HepG2 (cell line): ENCODE results near the gene SLC39A1. TPM values are rescaled to one million over a fixed set of nuclear protein-coding genes. Genes with fewer than 3 reads are reported as not detected.
A peak's percentile ranks its signal among the peaks of the same experiment; 100 is the strongest.

Source experiments
- ARNTL ChIP-seq: sonication (generic); formaldehyde crosslinking; IDR thresholded peaks from 2 replicates; pipeline ENCODE4 v1.4.0; 2020; ENCODE audit warnings: mild to moderate bottlenecking, missing genetic modification reagents
- ATF1 ChIP-seq: IDR thresholded peaks from 2 replicates; pipeline ENCODE4 v1.6.1; 2016; ENCODE audit warnings: mild to moderate bottlenecking, control low read depth
- FLYWCH1 ChIP-seq: sonication (generic); formaldehyde crosslinking; IDR thresholded peaks from 2 replicates; pipeline ENCODE4 v1.8.1; 2023; ENCODE audit warnings: mild to moderate bottlenecking, missing genetic modification reagents
- HCFC1 ChIP-seq: fragments of 150-350 bp; IDR thresholded peaks from 2 replicates; pipeline ENCODE4 v1.6.1; 2014; ENCODE audit warnings: low read depth, low read length
- POGZ ChIP-seq: sonication (generic); formaldehyde crosslinking; IDR thresholded peaks from 2 replicates; pipeline ENCODE4 v1.4.0; 2020; ENCODE audit warnings: mild to moderate bottlenecking, missing genetic modification reagents
- TBL1XR1 ChIP-seq: fragments of 150-350 bp; IDR thresholded peaks from 2 replicates; pipeline ENCODE4 v1.6.1; 2014; ENCODE audit warnings: borderline replicate concordance, low read length; ENCODE audit not compliant: partially characterized antibody
- TRAFD1 ChIP-seq: sonication (generic); formaldehyde crosslinking; IDR thresholded peaks from 2 replicates; pipeline ENCODE4 v1.5.1; 2020; ENCODE audit warnings: missing genetic modification reagents, mild to moderate bottlenecking, borderline replicate concordance
- ZNF251 ChIP-seq: sonication (generic); formaldehyde crosslinking; IDR thresholded peaks from 2 replicates; pipeline ENCODE4 v1.9.0; 2021; ENCODE audit warnings: mild to moderate bottlenecking, missing genetic modification reagents
- ZNF333 ChIP-seq: sonication (generic); formaldehyde crosslinking; IDR thresholded peaks from 2 replicates; pipeline ENCODE4 v1.4.0; 2020; ENCODE audit warnings: mild to moderate bottlenecking, missing genetic modification reagents, borderline replicate concordance
- ZNF546 ChIP-seq: sonication (generic); formaldehyde crosslinking; conservative IDR thresholded peaks from 2 replicates; pipeline ENCODE4 v1.8.1; 2023; ENCODE audit warnings: mild to moderate bottlenecking, missing genetic modification reagents
- polyA plus RNA-seq, 8 experiments: library from polyadenylated mRNA; depleted of rRNA in 3 of 8; stranded (reverse) in 7 of 8; unstranded in 1 of 8; fragments of >200 nt; fragmentation: Illumina TruSeq in 4 of 8; extraction: Trizol in 4 of 8; gene quantifications; 2 replicates each; pipeline versions ENCODE4 v1.2.1 to v1.2.3, GENCODE V29; 2011 to 2016; ENCODE audit warnings: low read depth in 4 of 8, missing spikeins in 1 of 8, mixed read lengths in 1 of 8; ENCODE audit not compliant: insufficient read depth in 1 of 8
- total RNA-seq, 5 experiments: library from RNA; depleted of rRNA; stranded (reverse); fragments of >200 nt; fragmentation: Illumina TruSeq; extraction: Trizol; gene quantifications; 2 replicates each; pipeline ENCODE4 v1.2.3, GENCODE V29; 2016; ENCODE audit warnings: low read depth in 1 of 5
- TF ChIP-seq, protein P1 (sequence below): sonication (generic); formaldehyde crosslinking; IDR thresholded peaks from 2 replicates; pipeline ENCODE4 v1.4.0; 2020; ENCODE audit warnings: missing genetic modification reagents, mild to moderate bottlenecking, borderline replicate concordance
- TF ChIP-seq, protein P2 (sequence below): sonication (generic); formaldehyde crosslinking; conservative IDR thresholded peaks from 2 replicates; pipeline ENCODE4 v1.4.0; 2020; ENCODE audit warnings: mild to moderate bottlenecking, missing genetic modification reagents, moderate library complexity
- TF ChIP-seq, protein P3 (sequence below): sonication (generic); formaldehyde crosslinking; IDR thresholded peaks from 2 replicates; pipeline ENCODE4 v1.4.0; 2020; ENCODE audit warnings: mild to moderate bottlenecking, low read depth, missing genetic modification reagents
- TF ChIP-seq, protein P4 (sequence below): IDR thresholded peaks from 2 replicates; pipeline ENCODE4 v1.6.1; 2016; ENCODE audit warnings: mild to moderate bottlenecking, missing biosample characterization, missing genetic modification reagents
- TF ChIP-seq, protein P5 (sequence below): sonication (generic); formaldehyde crosslinking; conservative IDR thresholded peaks from 2 replicates; pipeline ENCODE4 v1.8.0; 2022; ENCODE audit warnings: mild to moderate bottlenecking, moderate library complexity, missing genetic modification reagents

Gene SLC39A1
- total and polyA plus RNA-seq, 2 of the 13 experiments (the other 11 are each of a cell fraction or from before 2014, with no cell fraction given) = 71.2 to 78.4 TPM

- TF ChIP-seq, protein P1, sequence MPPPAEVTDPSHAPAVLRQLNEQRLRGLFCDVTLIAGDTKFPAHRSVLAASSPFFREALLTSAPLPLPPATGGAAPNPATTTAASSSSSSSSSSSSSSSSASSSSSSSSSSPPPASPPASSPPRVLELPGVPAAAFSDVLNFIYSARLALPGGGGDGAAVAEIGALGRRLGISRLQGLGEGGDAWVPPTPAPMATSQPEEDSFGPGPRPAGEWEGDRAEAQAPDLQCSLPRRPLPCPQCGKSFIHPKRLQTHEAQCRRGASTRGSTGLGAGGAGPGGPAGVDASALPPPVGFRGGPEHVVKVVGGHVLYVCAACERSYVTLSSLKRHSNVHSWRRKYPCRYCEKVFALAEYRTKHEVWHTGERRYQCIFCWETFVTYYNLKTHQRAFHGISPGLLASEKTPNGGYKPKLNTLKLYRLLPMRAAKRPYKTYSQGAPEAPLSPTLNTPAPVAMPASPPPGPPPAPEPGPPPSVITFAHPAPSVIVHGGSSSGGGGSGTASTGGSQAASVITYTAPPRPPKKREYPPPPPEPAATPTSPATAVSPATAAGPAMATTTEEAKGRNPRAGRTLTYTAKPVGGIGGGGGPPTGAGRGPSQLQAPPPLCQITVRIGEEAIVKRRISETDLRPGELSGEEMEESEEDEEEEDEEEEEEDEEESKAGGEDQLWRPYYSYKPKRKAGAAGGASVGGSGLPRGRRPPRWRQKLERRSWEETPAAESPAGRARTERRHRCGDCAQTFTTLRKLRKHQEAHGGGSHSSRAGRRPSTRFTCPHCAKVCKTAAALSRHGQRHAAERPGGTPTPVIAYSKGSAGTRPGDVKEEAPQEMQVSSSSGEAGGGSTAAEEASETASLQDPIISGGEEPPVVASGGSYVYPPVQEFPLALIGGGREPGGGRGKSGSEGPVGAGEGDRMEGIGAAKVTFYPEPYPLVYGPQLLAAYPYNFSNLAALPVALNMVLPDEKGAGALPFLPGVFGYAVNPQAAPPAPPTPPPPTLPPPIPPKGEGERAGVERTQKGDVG (CRISPR knock-in tag) = no peak
- TF ChIP-seq ZNF546 = 0 out of 2 replicates have a peak, but pooled peaks have one; percentile 52
- TF ChIP-seq, protein P2, sequence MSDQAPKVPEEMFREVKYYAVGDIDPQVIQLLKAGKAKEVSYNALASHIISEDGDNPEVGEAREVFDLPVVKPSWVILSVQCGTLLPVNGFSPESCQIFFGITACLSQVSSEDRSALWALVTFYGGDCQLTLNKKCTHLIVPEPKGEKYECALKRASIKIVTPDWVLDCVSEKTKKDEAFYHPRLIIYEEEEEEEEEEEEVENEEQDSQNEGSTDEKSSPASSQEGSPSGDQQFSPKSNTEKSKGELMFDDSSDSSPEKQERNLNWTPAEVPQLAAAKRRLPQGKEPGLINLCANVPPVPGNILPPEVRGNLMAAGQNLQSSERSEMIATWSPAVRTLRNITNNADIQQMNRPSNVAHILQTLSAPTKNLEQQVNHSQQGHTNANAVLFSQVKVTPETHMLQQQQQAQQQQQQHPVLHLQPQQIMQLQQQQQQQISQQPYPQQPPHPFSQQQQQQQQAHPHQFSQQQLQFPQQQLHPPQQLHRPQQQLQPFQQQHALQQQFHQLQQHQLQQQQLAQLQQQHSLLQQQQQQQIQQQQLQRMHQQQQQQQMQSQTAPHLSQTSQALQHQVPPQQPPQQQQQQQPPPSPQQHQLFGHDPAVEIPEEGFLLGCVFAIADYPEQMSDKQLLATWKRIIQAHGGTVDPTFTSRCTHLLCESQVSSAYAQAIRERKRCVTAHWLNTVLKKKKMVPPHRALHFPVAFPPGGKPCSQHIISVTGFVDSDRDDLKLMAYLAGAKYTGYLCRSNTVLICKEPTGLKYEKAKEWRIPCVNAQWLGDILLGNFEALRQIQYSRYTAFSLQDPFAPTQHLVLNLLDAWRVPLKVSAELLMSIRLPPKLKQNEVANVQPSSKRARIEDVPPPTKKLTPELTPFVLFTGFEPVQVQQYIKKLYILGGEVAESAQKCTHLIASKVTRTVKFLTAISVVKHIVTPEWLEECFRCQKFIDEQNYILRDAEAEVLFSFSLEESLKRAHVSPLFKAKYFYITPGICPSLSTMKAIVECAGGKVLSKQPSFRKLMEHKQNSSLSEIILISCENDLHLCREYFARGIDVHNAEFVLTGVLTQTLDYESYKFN (CRISPR knock-in tag) = peak; percentile 64; the same call in 1 of the 2 replicates
- TF ChIP-seq, protein P3, sequence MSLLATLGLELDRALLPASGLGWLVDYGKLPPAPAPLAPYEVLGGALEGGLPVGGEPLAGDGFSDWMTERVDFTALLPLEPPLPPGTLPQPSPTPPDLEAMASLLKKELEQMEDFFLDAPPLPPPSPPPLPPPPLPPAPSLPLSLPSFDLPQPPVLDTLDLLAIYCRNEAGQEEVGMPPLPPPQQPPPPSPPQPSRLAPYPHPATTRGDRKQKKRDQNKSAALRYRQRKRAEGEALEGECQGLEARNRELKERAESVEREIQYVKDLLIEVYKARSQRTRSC = peak; percentile 22; the same call in 1 of the 2 replicates
- 0 out of 2 replicates have a peak, but pooled peaks have one; percentile 13 for TF ChIP-seq ZNF333 (CRISPR knock-in tag)
- 0 out of 2 replicates have a peak, but pooled peaks have one; percentile 42 for TF ChIP-seq ZNF251
- TF ChIP-seq HCFC1 = 0 out of 2 replicates have a peak, but pooled peaks have one; percentile 5
- TF ChIP-seq, protein P4, sequence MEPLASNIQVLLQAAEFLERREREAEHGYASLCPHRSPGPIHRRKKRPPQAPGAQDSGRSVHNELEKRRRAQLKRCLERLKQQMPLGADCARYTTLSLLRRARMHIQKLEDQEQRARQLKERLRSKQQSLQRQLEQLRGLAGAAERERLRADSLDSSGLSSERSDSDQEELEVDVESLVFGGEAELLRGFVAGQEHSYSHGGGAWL (CRISPR knock-in tag) = peak; percentile 91
- TF ChIP-seq TRAFD1 (CRISPR knock-in tag) = peak; percentile 81; the same call in 1 of the 2 replicates
- peak; percentile 94 for TF ChIP-seq ARNTL
- TF ChIP-seq, protein P5, sequence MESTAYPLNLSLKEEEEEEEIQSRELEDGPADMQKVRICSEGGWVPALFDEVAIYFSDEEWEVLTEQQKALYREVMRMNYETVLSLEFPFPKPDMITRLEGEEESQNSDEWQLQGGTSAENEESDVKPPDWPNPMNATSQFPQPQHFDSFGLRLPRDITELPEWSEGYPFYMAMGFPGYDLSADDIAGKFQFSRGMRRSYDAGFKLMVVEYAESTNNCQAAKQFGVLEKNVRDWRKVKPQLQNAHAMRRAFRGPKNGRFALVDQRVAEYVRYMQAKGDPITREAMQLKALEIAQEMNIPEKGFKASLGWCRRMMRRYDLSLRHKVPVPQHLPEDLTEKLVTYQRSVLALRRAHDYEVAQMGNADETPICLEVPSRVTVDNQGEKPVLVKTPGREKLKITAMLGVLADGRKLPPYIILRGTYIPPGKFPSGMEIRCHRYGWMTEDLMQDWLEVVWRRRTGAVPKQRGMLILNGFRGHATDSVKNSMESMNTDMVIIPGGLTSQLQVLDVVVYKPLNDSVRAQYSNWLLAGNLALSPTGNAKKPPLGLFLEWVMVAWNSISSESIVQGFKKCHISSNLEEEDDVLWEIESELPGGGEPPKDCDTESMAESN (CRISPR knock-in tag) = peak; percentile 59; the same call in 1 of the 2 replicates
- peak; percentile 79 for TF ChIP-seq POGZ (CRISPR knock-in tag)
- no peak for TF ChIP-seq TBL1XR1
- TF ChIP-seq ATF1 (CRISPR knock-in tag) = peak; percentile 83
- no peak for TF ChIP-seq FLYWCH1 (CRISPR knock-in tag)
Observed at GRCh38 chr1:153967107-153967999, 4.0 kb upstream of the SLC39A1 start, which contains the start of gene CREB3L4 (continued).
